ENCODE measurements around the gene NPTX2.

DNA sequence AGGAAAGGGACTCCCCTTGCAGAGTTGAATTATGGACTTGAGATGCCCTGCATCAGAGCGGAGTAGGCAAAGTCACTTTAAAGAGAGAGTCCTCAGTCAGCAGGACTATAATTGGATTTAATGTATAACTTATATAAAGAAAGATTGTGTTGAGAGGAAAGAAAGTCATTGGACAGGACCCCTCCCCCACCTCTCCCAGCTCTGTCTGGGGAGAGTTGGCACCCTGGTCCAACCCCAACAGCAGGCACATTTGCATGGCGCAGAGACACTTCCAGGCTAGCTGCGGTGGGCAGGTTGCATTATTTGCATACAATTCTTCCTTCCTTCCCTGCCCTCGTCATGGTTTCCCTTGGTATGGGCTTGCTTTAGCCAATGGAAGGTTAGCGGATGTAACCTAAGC lies 46.1 kb upstream of the NPTX2 start:
- no peak for TF ChIP-seq EZH2 (IDR thresholded peaks at IDR 0.05; ENCODE audit: borderline replicate concordance, low read depth, low read length, severe bottlenecking)
- TF ChIP-seq, protein P1, sequence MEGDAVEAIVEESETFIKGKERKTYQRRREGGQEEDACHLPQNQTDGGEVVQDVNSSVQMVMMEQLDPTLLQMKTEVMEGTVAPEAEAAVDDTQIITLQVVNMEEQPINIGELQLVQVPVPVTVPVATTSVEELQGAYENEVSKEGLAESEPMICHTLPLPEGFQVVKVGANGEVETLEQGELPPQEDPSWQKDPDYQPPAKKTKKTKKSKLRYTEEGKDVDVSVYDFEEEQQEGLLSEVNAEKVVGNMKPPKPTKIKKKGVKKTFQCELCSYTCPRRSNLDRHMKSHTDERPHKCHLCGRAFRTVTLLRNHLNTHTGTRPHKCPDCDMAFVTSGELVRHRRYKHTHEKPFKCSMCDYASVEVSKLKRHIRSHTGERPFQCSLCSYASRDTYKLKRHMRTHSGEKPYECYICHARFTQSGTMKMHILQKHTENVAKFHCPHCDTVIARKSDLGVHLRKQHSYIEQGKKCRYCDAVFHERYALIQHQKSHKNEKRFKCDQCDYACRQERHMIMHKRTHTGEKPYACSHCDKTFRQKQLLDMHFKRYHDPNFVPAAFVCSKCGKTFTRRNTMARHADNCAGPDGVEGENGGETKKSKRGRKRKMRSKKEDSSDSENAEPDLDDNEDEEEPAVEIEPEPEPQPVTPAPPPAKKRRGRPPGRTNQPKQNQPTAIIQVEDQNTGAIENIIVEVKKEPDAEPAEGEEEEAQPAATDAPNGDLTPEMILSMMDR (IDR thresholded peaks at IDR 0.05; ENCODE audit: borderline replicate concordance, extremely low read depth, low read length, poor library complexity, severe bottlenecking) = no peak
